Stimulated activated CD4-positive, alpha-beta T cell treated with anti-CD3 and anti-CD28 coated beads, TNF-alpha, amount 100 ng/mL, for 24 hours (primary cell): ENCODE data around the gene KLK7.
"Not testable (repeated sequence)": the region's sequence is repeated elsewhere in the genome, so short reads cannot be mapped to it uniquely, and the experiment has no call there.

ENCODE experiments used
- DNase-seq, 3 experiments: peaks; one replicate each; pipeline ENCODE4 v3.0.0-alpha.2; 2020; ENCODE audit warnings: low read depth in 3 of 3

Gene KLK7

GRCh38 chr19:50978772-50979390 is 4.8 kb downstream of the KLK7 start:
- no peak for DNase-seq

DNA sequence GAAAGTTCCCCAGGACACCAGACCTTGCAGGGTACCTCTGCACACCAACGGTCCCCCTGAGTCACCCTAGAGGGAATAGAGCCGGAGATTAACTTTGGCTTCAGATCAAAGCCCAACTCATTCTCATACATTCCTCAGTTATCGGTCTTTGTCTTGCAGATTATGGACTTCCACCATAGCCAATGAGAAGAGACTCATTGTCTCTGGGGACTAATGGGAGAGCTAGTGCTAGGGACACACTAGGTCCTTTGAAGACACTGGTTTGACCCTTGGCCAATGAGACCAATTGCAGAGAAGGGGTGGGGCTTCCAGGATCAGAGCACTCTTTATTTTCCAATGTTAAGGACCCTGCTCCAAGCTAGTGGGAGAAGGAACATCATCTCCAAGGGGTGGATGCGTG is 6.1 kb downstream of the KLK7 start:
- DNase-seq: no peak

- DNase-seq: no peak
Observed at GRCh38 chr19:50975766-50976165, 8.0 kb downstream of the KLK7 start.

- no peak for DNase-seq
Observed at GRCh38 chr19:50974702-50975556, 8.8 kb downstream of the KLK7 start.

- no peak for DNase-seq
Observed at GRCh38 chr19:50972795-50973376, 10.8 kb downstream of the KLK7 start.

DNA sequence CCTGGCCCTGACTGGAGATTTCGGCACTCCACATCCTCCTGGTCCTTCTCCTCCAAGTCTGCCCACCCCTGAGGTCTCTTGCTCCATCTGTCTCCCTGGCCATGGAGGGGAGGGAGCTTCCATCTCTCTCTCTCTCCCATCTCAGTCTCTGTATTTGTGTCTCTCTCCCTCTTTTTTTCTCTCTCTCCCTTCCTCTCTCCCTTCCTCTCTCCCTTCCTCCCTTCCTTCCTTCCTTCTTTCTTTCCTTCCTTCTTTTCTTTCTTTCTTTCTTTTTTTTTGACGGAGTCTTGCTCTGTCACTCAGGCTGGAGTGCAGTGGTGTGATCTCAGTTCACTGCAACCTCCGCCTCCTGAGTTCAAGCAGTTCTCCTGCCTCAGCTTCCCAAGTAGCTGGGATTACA is 13.9 kb downstream of the KLK7 start:
- not testable (repeated sequence) for DNase-seq

DNA sequence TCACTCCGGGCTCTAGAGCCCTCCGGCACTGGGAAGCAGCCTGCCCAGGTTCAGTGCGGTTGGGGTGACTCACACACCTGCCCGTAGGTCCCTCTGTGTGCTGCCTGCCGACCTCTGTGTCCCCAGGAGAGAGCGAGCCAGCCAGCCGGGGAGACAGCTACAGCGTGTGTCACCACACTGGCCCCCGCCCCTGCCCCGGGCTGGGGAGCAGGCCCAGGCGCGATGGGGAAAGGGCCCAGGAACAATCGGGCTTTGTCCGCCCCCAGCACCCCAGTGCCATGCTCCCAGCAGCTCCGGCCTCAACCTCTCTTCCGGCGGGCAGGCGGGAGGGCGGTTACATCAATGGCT is 14.3 kb downstream of the KLK7 start, which contains the start of gene KLK6:
TSS of gene KLK6 (minus strand) at position 179 of the 348 bp plus-strand sequence. CDS start 1,487 bp downstream, outside the sequence.
- DNase-seq: no peak

GRCh38 chr19:50968716-50969412 is 14.9 kb downstream of the KLK7 start:
- DNase-seq: no peak

DNA sequence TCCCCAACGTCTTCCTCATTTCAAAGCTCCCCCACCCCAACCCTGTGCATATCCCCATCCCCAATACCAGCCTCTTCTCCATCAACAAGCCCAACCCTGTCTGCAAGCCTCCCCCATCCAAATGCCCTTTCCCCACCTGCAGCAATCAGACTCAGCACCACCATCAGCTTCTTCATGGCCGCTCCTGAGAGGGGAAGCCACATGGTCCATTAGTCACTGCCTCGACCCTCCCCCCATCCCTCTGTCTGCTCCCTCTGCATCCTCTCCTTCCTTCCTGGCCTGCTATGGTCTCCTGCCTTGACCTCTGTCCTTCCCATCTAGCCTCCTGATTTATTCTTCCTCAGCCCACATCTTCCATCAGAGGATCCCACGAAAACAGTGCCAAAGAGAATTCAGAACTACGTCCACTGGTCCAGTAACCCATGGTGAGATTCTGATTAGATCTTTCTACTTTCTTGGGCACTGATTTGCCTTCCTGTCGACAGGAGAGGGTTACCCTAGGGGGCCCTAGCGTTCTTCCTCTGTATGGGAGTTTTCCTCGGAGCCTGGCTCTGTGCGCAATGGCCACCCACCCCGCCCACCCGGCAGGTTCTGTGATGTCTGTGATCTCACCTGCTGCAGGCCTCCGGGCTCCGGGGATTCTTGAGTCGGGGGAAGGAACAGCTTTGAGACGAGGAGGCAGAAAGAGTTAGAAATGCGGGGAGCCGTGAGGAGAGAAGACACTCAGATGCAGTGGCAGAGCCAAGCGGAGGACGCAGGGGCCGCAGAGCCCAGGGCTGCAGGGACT is 15.6 kb downstream of the KLK7 start:
- no peak for DNase-seq

DNA sequence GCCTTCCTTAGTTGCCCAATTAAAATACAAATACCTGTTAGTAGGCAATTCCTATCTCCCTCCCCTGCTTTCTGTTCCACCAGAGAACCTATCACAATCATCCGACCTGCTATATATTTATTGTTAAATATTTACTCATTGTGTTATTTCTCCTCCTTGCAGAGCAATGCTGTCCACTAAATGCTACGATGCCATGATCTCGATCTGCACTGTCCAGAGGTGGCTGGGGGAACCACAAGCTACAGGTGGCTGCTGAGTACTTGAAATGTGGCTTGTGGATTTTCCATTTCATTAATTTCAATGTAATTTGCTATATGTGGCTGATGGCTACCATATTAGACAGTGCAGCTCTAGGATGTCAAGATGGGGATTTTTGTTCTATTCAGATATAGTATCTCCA is 19.5 kb downstream of the KLK7 start:
- DNase-seq: no peak

DNA sequence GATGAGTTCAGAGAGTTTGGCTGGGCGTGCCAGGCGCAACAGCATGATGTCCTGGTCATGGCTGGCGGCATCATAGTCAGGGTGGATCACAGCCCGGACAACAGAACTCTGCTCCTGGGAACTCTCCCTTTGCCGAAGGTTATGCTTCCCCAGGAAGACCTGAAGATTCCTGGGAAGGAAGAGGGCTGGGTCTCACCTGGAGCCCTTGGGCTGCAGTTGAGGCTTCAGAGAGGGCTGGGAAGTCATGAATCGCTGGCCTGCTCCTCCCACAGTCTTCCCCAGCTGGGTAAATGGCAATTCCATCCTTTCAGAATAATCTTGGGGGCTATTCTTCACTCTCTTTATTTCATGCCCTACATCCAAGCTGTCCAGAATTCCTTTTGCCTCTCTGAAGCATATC is 20.3 kb downstream of the KLK7 start:
- DNase-seq: no peak

GRCh38 chr19:50962245-50962644 is 21.5 kb downstream of the KLK7 start:
- no peak for DNase-seq

GRCh38 chr19:50959731-50960500 is 23.8 kb downstream of the KLK7 start:
- DNase-seq: no peak

DNA sequence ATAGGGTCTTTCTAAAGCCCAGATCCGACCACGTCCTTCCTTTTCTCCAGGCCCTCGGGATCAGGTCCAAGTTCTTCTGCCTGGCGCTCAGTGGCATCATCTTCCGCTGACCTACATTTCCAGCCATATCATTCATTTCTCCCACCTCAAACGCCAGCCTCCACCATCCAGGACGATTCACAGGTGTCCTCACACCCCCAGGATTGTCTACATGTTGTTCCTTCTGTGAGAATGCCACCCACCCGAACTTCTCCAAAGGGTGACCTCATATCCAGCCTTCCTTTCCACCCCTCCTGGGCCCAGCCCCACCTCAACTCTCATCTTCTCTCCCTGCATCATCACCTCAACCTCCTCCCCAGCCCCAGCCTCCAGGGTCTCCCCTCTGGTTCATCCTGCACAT is 26.1 kb downstream of the KLK7 start:
- no peak for DNase-seq

- DNase-seq: no peak
Observed at GRCh38 chr19:50952910-50953309, 30.8 kb downstream of the KLK7 start, which contains the start of gene KLK5. KLK5 (minus strand) TSS chr19:50953038; CDS start chr19:50952657, 381 bp downstream.

- DNase-seq: no peak
Observed at GRCh38 chr19:50949861-50950260, 33.9 kb downstream of the KLK7 start.

DNA sequence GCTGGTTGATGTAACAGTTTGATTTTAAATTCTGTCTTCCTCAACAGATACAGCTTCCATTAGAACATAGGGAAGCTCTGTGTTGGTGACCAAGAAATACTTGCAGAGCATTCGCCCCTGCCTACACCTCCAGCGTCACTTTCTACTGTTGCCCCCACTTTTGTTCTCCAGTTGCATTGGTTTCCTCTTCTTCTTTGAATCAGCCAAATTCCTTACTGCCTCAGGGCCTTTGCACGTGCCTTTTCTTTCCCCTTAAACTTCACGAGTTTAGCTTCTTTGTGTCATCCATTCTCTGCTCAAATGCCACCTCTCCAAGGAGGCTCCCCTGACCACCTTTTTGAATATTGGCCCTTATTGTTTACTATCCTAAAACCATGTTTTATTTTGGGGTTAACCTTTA is 36.6 kb downstream of the KLK7 start:
- no peak for DNase-seq

- DNase-seq: no peak
Observed at GRCh38 chr19:50944795-50945194, 38.9 kb downstream of the KLK7 start.

DNA sequence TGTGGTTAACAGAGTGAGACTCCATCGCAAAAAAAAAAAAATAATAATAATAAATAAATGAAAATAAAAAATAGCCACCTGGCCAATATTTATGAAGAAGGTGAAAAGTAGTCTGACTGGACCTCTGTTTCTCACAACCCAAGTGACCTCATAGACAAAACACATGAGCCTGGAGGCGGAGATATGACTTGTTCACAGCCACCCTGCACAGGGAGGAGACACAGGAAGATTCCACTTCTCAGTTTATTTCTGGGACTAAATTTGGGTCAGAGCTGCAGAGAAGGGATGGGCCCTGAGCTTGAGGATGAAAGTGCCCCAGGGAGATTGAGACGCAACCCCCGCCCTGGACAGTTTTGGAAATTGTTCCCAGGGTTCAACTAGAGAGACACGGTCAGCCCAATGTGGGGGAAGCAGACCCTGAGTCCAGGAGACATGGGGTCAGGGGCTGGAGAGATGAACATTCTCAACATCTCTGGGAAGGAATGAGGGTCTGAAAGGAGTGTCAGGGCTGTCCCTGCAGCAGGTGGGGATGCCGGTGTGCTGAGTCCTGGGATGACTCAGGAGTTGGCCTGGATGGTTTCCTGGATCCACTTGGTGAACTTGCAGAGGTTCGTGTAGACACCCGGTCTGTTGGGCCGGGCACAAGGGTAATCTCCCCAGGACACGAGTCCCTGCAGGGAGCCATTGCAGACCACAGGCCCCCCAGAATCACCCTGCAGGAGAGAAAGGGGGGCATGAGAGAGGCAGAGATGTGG is 40.5 kb downstream of the KLK7 start:
- no peak for DNase-seq

DNA sequence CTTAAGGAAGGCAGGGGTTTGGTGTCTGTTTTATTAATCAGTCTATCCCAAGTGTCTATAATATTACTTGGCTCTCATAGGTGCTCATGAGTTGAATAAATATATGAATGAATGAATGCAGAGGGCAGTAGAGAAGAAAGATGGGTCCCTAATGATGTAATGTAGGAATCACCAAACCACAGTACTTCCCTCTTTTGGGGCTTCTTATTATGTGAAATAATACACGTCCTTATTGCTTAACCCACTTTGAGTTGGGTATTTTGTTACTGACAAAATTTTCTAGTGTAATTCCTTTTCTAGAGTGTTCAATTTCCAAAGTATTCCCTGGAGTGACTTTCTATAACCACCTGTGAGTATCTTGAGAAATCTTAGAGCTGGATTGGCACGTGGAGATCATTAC is 44.1 kb downstream of the KLK7 start:
- no peak for DNase-seq
